DOHH2 (cell line): Measurements from ENCODE around the gene RABL6.
A peak's percentile ranks its signal among the peaks of the same experiment; 100 is the strongest.

Source experiments
- H3F3A ChIP-seq: fragments of 200-600 bp; sonication (generic), shearing (Covaris generic); 2 replicates; pipeline ENCODE4 v1.6.0; 2016; ENCODE audit warnings: antibody characterized with exemption, mild to moderate bottlenecking; ENCODE audit not compliant: control insufficient read depth, insufficient read depth
- H3K27ac ChIP-seq: fragments of 200-600 bp; sonication (generic); 2 replicates; pipeline ENCODE4 v1.5.1; 2014; ENCODE audit warnings: low read depth, mild to moderate bottlenecking, low read length, moderate library complexity
- H3K27me3 ChIP-seq: fragments of 200-600 bp; sonication (generic); 2 replicates; pipeline ENCODE4 v1.6.1; 2014; ENCODE audit warnings: mild to moderate bottlenecking, low read length, mixed read lengths; ENCODE audit not compliant: control insufficient read depth
- H3K36me3 ChIP-seq: fragments of 200-600 bp; sonication (generic); 2 replicates; pipeline ENCODE4 v1.6.1; 2014; ENCODE audit warnings: mild to moderate bottlenecking, low read length, moderate library complexity, mixed read lengths; ENCODE audit not compliant: control insufficient read depth
- H3K4me1 ChIP-seq: fragments of 200-600 bp; sonication (generic); 2 replicates; pipeline ENCODE4 v1.6.1; 2014; ENCODE audit warnings: mild to moderate bottlenecking, low read length, mixed read lengths; ENCODE audit not compliant: control insufficient read depth
- H3K4me2 ChIP-seq: fragments of 200-600 bp; sonication (generic); 2 replicates; pipeline ENCODE4 v1.6.0; 2014; ENCODE audit warnings: mild to moderate bottlenecking, low read length, moderate library complexity
- H3K4me3 ChIP-seq: fragments of 200-600 bp; sonication (generic); 2 replicates; pipeline ENCODE4 v1.5.1; 2014; ENCODE audit warnings: mild to moderate bottlenecking, low read length, mixed read lengths
- H3K79me2 ChIP-seq: fragments of 200-600 bp; sonication (generic); 2 replicates; pipeline ENCODE4 v1.6.1; 2014; ENCODE audit warnings: mild to moderate bottlenecking, low read length, mixed read lengths; ENCODE audit not compliant: control insufficient read depth
- H3K9me2 ChIP-seq: fragments of 200-600 bp; sonication (generic); replicated peaks from 2 replicates; pipeline ENCODE4 v1.6.1; 2014; ENCODE audit warnings: mild to moderate bottlenecking, low read length, mixed read lengths; ENCODE audit not compliant: control insufficient read depth
- H3K9me3 ChIP-seq: fragments of 200-600 bp; sonication (generic); 2 replicates; pipeline ENCODE4 v1.6.1; 2014; ENCODE audit warnings: antibody characterized with exemption, low read length, mixed read lengths; ENCODE audit not compliant: control insufficient read depth, insufficient read depth
- H4K20me1 ChIP-seq: fragments of 200-600 bp; sonication (generic); 2 replicates; pipeline ENCODE4 v1.6.0; 2014; ENCODE audit warnings: low read depth, mild to moderate bottlenecking, antibody characterized with exemption, low read length, moderate library complexity; ENCODE audit not compliant: control insufficient read depth, insufficient read depth
- CTCF ChIP-seq: fragments of 200-600 bp; sonication (generic); IDR thresholded peaks from one replicate; pipeline ENCODE4 v1.5.1; 2014; ENCODE audit warnings: antibody characterized with exemption, mild to moderate bottlenecking, low read depth, low read length; ENCODE audit not compliant: poor library complexity, severe bottlenecking
- EZH2phosphoT487 ChIP-seq: fragments of 200-600 bp; sonication (generic); IDR thresholded peaks from 2 replicates; pipeline ENCODE4 v1.6.1; 2017; ENCODE audit warnings: borderline replicate concordance, mild to moderate bottlenecking, antibody characterized with exemption, low read length, moderate library complexity, mixed read lengths

The RABL6 gene

GRCh38 chr9:136853596-136854112 is 45.9 kb downstream of the RABL6 start:
- peaks cover 6% of the 10 kb centered on the region; the same call in 1 of the 2 replicates for H4K20me1 ChIP-seq
- H3K36me3 ChIP-seq, result peaks cover 21% of the 10 kb centered on the region; the same call in 1 of the 2 replicates
- no peaks in the 10 kb centered on the region for H3K27me3 ChIP-seq
- H3K4me3 ChIP-seq, result no peak overlapping the region
- TF ChIP-seq EZH2phosphoT487 (no peak), CTCF (peak; percentile 47)
- no peak overlapping the region for H3K4me2 ChIP-seq
- no peak overlapping the region for H3K27ac ChIP-seq
- H3F3A ChIP-seq, result no peaks in the 10 kb centered on the region
- H3K9me2 ChIP-seq, result no peaks in the 10 kb centered on the region
- peaks cover 4% of the 10 kb centered on the region for H3K79me2 ChIP-seq
- H3K4me1 ChIP-seq, result peaks cover 11% of the 10 kb centered on the region
- H3K9me3 ChIP-seq, result no peaks in the 10 kb centered on the region

- H3K4me1 ChIP-seq, result peaks cover 11% of the 10 kb centered on the region
- H3K27me3 ChIP-seq, result no peaks in the 10 kb centered on the region
- H4K20me1 ChIP-seq, result peaks cover 6% of the 10 kb centered on the region; the same call in 1 of the 2 replicates
- no peak overlapping the region for H3K4me2 ChIP-seq
- TF ChIP-seq CTCF (no peak), EZH2phosphoT487 (no peak)
- H3K36me3 ChIP-seq, result peaks cover 21% of the 10 kb centered on the region; the same call in 1 of the 2 replicates
- H3F3A ChIP-seq, result no peaks in the 10 kb centered on the region
- H3K9me2 ChIP-seq, result no peaks in the 10 kb centered on the region
- H3K27ac ChIP-seq, result no peak overlapping the region
- no peaks in the 10 kb centered on the region for H3K9me3 ChIP-seq
- peaks cover 4% of the 10 kb centered on the region; the same call in 1 of the 2 replicates for H3K79me2 ChIP-seq
- H3K4me3 ChIP-seq, result no peak overlapping the region
Observed at GRCh38 chr9:136854113-136854841, 46.5 kb downstream of the RABL6 start.

- Histone ChIP-seq H3K4me3 (no peak overlapping the region), H3K27ac (no peak overlapping the region), H3K9me3 (no peaks in the 10 kb centered on the region), H3K79me2 (peaks cover under 1% of the 10 kb centered on the region; the same call in 1 of the 2 replicates), H3K9me2 (no peaks in the 10 kb centered on the region), H3F3A (no peaks in the 10 kb centered on the region), H3K36me3 (peaks cover 20% of the 10 kb centered on the region; the same call in 1 of the 2 replicates), H3K4me1 (peaks cover 7% of the 10 kb centered on the region), H4K20me1 (peaks cover 2% of the 10 kb centered on the region; the same call in 1 of the 2 replicates), H3K4me2 (no peak overlapping the region), H3K27me3 (no peaks in the 10 kb centered on the region)
- TF ChIP-seq CTCF, result no peak
- no peak for TF ChIP-seq EZH2phosphoT487
Observed at GRCh38 chr9:136854842-136855460, 47.2 kb downstream of the RABL6 start.
